Measurements from ENCODE around the gene KCTD17.

The KCTD17 gene

GRCh38 chr22:37046589-37046988 is 5.0 kb upstream of the KCTD17 start:
- Mint-ChIP-seq H3K4me1 (peaks cover 17% of the 10 kb centered on the region), H3K9me3 (no peaks in the 10 kb centered on the region), H3K27ac (no peak overlapping the region), H3K36me3 (no peaks in the 10 kb centered on the region), H3K4me3 (no peak overlapping the region), H3K27me3 (peaks cover 9% of the 10 kb centered on the region)
- no peak for ATAC-seq

DNA sequence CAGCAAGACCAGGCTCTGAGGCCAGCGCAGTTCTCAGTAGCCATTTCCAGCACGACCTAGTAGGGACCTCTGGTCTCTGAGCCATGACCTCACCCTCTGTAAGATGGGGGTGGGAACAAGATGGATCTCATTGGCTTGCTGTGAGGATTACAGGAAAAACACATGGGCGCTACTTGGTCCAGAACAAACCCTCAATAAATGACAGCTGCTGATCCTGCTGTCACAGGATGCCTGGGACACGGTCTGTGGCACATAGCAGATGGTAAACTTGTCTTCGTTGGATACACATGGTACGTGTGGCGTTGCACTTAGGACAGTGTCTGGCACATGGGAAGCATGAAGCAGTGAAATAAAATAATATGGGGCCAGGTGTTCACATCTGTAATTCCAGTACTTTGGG is 4.5 kb upstream of the KCTD17 start:
- no peak for ATAC-seq
- no peak overlapping the region for H3K27ac Mint-ChIP-seq
- no peaks in the 10 kb centered on the region for H3K36me3 Mint-ChIP-seq
- no peak overlapping the region for H3K4me3 Mint-ChIP-seq
- peaks cover 9% of the 10 kb centered on the region for H3K27me3 Mint-ChIP-seq
- H3K9me3 Mint-ChIP-seq, result no peaks in the 10 kb centered on the region
- H3K4me1 Mint-ChIP-seq, result peaks cover 18% of the 10 kb centered on the region

DNA sequence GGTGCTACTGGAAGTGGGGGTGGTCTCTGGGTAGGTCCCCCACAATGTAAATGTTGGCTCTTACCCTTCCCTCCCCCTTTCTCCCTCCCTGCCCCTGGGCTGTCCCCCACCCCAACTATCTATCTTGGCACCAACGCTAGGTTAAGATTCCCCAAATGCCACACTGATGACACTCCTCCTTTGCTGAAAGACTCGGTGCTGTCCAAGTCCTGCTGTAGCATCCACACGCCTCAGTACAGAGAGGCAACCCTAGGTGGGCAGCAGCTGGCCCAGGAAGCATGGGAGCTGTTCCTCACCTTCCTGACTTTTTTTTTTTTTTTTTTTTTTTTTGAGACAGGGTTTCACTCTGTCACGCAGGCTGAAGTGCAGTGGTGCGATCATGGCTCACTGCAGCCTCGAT is 3.4 kb upstream of the KCTD17 start:
- no peak for ATAC-seq
- Mint-ChIP-seq H3K4me1 (peaks cover 29% of the 10 kb centered on the region), H3K4me3 (no peak overlapping the region), H3K9me3 (no peaks in the 10 kb centered on the region), H3K27ac (no peak overlapping the region), H3K36me3 (no peaks in the 10 kb centered on the region), H3K27me3 (peaks cover 2% of the 10 kb centered on the region)

DNA sequence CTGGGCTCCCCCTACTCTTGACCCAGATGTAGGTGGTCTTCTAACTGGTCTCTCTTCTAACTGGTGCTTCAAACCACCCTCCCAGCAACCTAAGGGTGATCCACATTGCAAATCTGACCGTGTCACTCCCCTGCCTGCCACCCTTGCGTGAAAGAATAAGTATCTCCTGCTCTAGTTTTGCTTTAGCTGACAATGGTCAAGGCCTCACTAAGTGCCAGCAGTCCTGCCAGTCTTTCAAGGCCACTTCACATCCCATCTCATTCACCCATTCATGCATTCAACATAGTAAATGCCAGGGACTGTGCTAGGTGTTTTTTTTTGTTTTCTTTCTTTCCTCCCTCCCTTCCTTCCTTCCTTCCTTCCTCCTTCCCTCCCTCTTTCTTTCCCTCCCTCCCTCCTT is 2.3 kb upstream of the KCTD17 start:
- H3K36me3 Mint-ChIP-seq, result no peaks in the 10 kb centered on the region
- H3K4me1 Mint-ChIP-seq, result peaks cover 34% of the 10 kb centered on the region
- no peaks in the 10 kb centered on the region for H3K9me3 Mint-ChIP-seq

DNA sequence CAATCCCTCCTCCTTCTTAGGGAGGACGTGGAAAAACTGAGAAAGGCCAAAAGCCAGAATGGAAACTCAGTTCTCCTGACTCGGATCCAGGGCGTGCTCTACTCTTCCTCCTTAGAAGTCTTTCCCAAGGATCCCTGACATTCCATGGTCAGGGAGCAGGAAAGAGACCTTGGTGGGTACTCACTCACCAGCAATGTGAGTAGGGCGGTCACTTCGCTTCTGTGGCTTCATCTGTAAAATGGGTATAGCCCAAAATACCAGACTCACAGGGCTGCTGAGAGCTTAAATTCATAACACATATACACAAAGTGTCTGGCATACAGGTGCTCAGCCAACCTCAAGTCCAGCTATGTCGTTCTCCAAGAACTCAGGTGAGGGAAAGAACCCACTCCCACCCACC is 629 bp upstream of the KCTD17 start:
- Mint-ChIP-seq H3K27ac (no peak overlapping the region), H3K9me3 (no peaks in the 10 kb centered on the region), H3K36me3 (peaks cover 10% of the 10 kb centered on the region), H3K4me3 (no peak overlapping the region), H3K27me3 (no peaks in the 10 kb centered on the region), H3K4me1 (peaks cover 25% of the 10 kb centered on the region)
- ATAC-seq, result no peak

More for the DNA sequence above, 2.3 kb upstream of the KCTD17 start:
- no peak for ATAC-seq
- no peak overlapping the region for H3K4me3 Mint-ChIP-seq
- H3K27me3 Mint-ChIP-seq, result no peaks in the 10 kb centered on the region
- no peak overlapping the region for H3K27ac Mint-ChIP-seq

DNA sequence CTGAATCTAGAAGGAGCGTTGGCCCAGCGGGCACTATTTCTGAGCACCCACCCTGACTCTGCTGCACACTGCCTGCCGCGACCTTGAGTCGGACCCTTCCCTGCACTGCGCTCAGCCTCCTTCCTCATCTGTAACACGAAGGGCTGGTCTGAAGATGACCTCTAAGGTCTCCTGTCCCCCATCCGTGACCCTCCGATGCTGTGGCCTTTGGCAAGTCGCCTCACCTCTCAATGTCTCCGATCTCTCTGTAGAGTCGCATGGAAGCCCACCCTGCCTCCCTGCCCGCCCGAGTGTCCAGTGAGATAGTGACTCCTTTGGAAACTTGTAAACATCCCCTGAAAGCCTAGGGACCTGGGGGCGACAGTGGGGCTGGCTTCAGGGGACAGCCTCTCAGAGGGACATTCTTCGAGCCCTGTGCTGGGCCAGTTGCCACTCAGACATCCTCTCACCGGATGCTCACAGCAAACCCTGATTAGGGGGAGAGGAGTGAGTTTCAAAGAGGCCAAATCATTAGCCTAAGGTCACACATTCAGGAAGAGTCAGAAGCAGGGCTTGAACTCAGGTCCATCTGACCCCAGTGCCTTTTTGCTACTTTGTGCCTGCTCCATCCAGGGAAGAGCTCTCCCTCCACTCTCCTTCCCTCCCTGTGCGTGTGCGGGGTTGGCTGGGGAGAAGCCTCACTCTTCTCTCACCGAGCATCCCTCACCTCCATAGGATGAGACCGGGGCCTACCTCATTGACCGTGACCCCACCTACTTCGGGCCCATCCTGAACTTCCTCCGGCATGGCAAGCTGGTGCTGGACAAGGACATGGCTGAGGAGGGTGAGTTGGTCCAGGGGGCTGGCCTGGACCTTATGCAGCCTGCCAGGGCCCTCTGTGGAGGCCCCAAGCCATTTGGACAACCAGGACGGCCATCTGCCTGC is 1.1 kb downstream of the KCTD17 start:
- no peaks in the 10 kb centered on the region for H3K27me3 Mint-ChIP-seq
- peak overlapping the region; percentile 75 for H3K4me3 Mint-ChIP-seq
- H3K9me3 Mint-ChIP-seq, result no peaks in the 10 kb centered on the region
- H3K4me1 Mint-ChIP-seq, result peaks cover 25% of the 10 kb centered on the region
- peak overlapping the region; percentile 39 for H3K27ac Mint-ChIP-seq
- H3K36me3 Mint-ChIP-seq, result peaks cover 25% of the 10 kb centered on the region
- no peak for ATAC-seq

- Mint-ChIP-seq H3K27ac (peak overlapping the region; percentile 39), H3K4me1 (peaks cover 25% of the 10 kb centered on the region), H3K4me3 (peak overlapping the region; percentile 75), H3K27me3 (no peaks in the 10 kb centered on the region), H3K9me3 (no peaks in the 10 kb centered on the region), H3K36me3 (peaks cover 30% of the 10 kb centered on the region)
- ATAC-seq, result no peak
Measured at GRCh38 chr22:37053310-37054055, 1.9 kb downstream of the KCTD17 start.

GRCh38 chr22:37054056-37054395 is 2.5 kb downstream of the KCTD17 start:
- H3K9me3 Mint-ChIP-seq, result no peaks in the 10 kb centered on the region
- peak overlapping the region; percentile 39 for H3K27ac Mint-ChIP-seq
- H3K4me3 Mint-ChIP-seq, result no peak overlapping the region
- H3K4me1 Mint-ChIP-seq, result peaks cover 25% of the 10 kb centered on the region
- no peak for ATAC-seq
- H3K36me3 Mint-ChIP-seq, result peaks cover 30% of the 10 kb centered on the region
- no peaks in the 10 kb centered on the region for H3K27me3 Mint-ChIP-seq

GRCh38 chr22:37054600-37055365 is 3.2 kb downstream of the KCTD17 start:
- no peak overlapping the region for H3K4me3 Mint-ChIP-seq
- no peaks in the 10 kb centered on the region for H3K27me3 Mint-ChIP-seq
- H3K4me1 Mint-ChIP-seq, result peaks cover 25% of the 10 kb centered on the region
- peaks cover 32% of the 10 kb centered on the region for H3K36me3 Mint-ChIP-seq
- H3K27ac Mint-ChIP-seq, result no peak overlapping the region
- ATAC-seq, result no peak
- no peaks in the 10 kb centered on the region for H3K9me3 Mint-ChIP-seq

GRCh38 chr22:37056246-37056645 is 4.7 kb downstream of the KCTD17 start:
- Mint-ChIP-seq H3K27me3 (no peaks in the 10 kb centered on the region), H3K4me3 (no peak overlapping the region), H3K9me3 (no peaks in the 10 kb centered on the region), H3K4me1 (peaks cover 34% of the 10 kb centered on the region), H3K36me3 (peaks cover 47% of the 10 kb centered on the region), H3K27ac (peak overlapping the region; percentile 8)
- no peak for ATAC-seq

DNA sequence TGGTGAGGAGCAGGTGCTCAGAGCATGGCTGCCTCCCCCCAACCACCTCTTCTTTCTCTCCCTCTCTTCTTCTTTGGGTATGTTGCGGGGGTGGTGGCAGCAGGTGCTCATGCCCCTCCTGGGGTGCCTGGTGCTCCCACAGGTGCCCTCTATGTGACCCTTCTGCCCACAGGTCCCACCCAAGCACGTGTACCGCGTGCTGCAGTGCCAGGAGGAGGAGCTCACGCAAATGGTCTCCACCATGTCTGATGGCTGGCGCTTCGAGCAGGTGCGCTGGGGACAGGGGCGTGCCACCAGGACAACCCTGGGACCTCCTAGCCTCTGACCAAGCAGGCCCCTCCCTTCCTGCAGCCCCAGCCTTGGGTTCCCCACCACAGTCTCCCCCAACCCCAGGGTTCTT is 5.7 kb downstream of the KCTD17 start:
- peaks cover 40% of the 10 kb centered on the region for H3K4me1 Mint-ChIP-seq
- H3K36me3 Mint-ChIP-seq, result peaks cover 51% of the 10 kb centered on the region

GRCh38 chr22:37057796-37058510 is 6.4 kb downstream of the KCTD17 start:
- ATAC-seq, result no peak
- Mint-ChIP-seq H3K36me3 (peaks cover 56% of the 10 kb centered on the region), H3K4me3 (no peak overlapping the region), H3K4me1 (peaks cover 40% of the 10 kb centered on the region), H3K27me3 (no peaks in the 10 kb centered on the region), H3K27ac (no peak overlapping the region), H3K9me3 (no peaks in the 10 kb centered on the region)

More for the DNA sequence above, 5.7 kb downstream of the KCTD17 start:
- no peak overlapping the region for H3K27ac Mint-ChIP-seq
- no peak for ATAC-seq
- H3K4me3 Mint-ChIP-seq, result no peak overlapping the region
- no peaks in the 10 kb centered on the region for H3K27me3 Mint-ChIP-seq
- H3K9me3 Mint-ChIP-seq, result no peaks in the 10 kb centered on the region

GRCh38 chr22:37058917-37059701 is 7.6 kb downstream of the KCTD17 start:
- no peaks in the 10 kb centered on the region for H3K27me3 Mint-ChIP-seq
- H3K4me3 Mint-ChIP-seq, result no peak overlapping the region
- peaks cover 30% of the 10 kb centered on the region for H3K4me1 Mint-ChIP-seq
- H3K36me3 Mint-ChIP-seq, result peaks cover 59% of the 10 kb centered on the region
- no peak overlapping the region for H3K27ac Mint-ChIP-seq
- no peak for ATAC-seq
- H3K9me3 Mint-ChIP-seq, result no peaks in the 10 kb centered on the region

GRCh38 chr22:37059876-37060449 is 8.4 kb downstream of the KCTD17 start:
- no peaks in the 10 kb centered on the region for H3K9me3 Mint-ChIP-seq
- H3K4me1 Mint-ChIP-seq, result peaks cover 27% of the 10 kb centered on the region
- no peak overlapping the region for H3K4me3 Mint-ChIP-seq
- no peaks in the 10 kb centered on the region for H3K27me3 Mint-ChIP-seq
- ATAC-seq, result no peak
- peaks cover 66% of the 10 kb centered on the region for H3K36me3 Mint-ChIP-seq
- H3K27ac Mint-ChIP-seq, result no peak overlapping the region

All from stimulated activated memory B cell treated with anti-CD40 and anti-IgM and Interleukin-4, amounts not matched to agents 10 μg/mL and 1 μg/mL and 100 μg/mL, for 72 hours (primary cell).